Lung (tissue), 12 donors: Measurements from ENCODE around the gene UGT3A2. TPM values are rescaled to one million over a fixed set of nuclear protein-coding genes. Genes with fewer than 3 reads are reported as not detected.

Source experiments
- ATAC-seq: fragments of 200-7000 bp; cut with Tn5 transposase; one replicate; pipeline ENCODE4 v1.9.1; 2020; ENCODE audit warnings: moderate number of reproducible peaks; ENCODE audit not compliant: insufficient read depth, low FRiP score
- DNase-seq, 3 donors: peaks; one replicate each; pipeline ENCODE4 v3.0.0-alpha.2; 2013 to 2017
- H3K27ac ChIP-seq, 2 donors: one replicate each; pipeline ENCODE4 v1.5.1; 2013; ENCODE audit warnings: mild to moderate bottlenecking in 2 of 2, moderate library complexity in 2 of 2, control low read depth in 1 of 2, inconsistent platforms in 1 of 2, low read depth in 1 of 2, low read length in 1 of 2
- H3K27me3 ChIP-seq, 3 donors: one replicate each; pipeline ENCODE4 v1.5.1; 2013; ENCODE audit warnings: low read length in 2 of 3; ENCODE audit not compliant: control insufficient read depth in 3 of 3, insufficient read depth in 3 of 3
- H3K36me3 ChIP-seq, 4 donors: one replicate each; pipeline ENCODE4 v1.5.1; 2013; ENCODE audit warnings: low read length in 4 of 4, mild to moderate bottlenecking in 1 of 4, moderate library complexity in 1 of 4; ENCODE audit not compliant: control insufficient read depth in 4 of 4, insufficient read depth in 4 of 4
- H3K4me1 ChIP-seq, 5 donors: one replicate each; pipeline ENCODE4 v1.5.1; 2013; ENCODE audit warnings: low read length in 5 of 5, mild to moderate bottlenecking in 2 of 5, moderate library complexity in 1 of 5; ENCODE audit not compliant: control insufficient read depth in 5 of 5, insufficient read depth in 5 of 5
- H3K4me3 ChIP-seq: one replicate; pipeline ENCODE4 v1.5.1; 2013; ENCODE audit warnings: mild to moderate bottlenecking, control low read depth, moderate library complexity
- H3K9ac ChIP-seq, 2 donors: one replicate each; pipeline ENCODE4 v1.5.1; 2013; ENCODE audit warnings: low read length in 2 of 2, control low read depth in 1 of 2; ENCODE audit not compliant: insufficient read depth in 1 of 2
- H3K9me3 ChIP-seq, 4 donors: one replicate each; pipeline ENCODE4 v1.5.1; 2013; ENCODE audit warnings: low read length in 3 of 4, mild to moderate bottlenecking in 1 of 4, moderate library complexity in 1 of 4; ENCODE audit not compliant: control insufficient read depth in 4 of 4, insufficient read depth in 3 of 4
- WGBS, 2 donors: extraction: QIAGEN DNeasy Blood & Tissue Kit; methylation state at CpG; one replicate each; pipeline ENCODE4 v1.1.7; 2013; 5-methylcytosine and 5-hydroxymethylcytosine counted together
- polyA plus RNA-seq, 2 donors: library from polyadenylated mRNA; stranded (reverse); fragments of 200-250 nt; gene quantifications; one replicate each; pipeline ENCODE4 v1.2.1, GENCODE V29; 2013
- total RNA-seq, 2 donors: library from RNA; depleted of rRNA in 1 of 2; stranded (reverse); fragments of >200 nt in 1 of 2; gene quantifications; one replicate each; pipeline ENCODE4 v1.2.1, GENCODE V29; 2014 to 2021
- TF ChIP-seq, protein P1 (sequence below): IDR thresholded peaks from 2 replicates; pipeline ENCODE4 v1.5.1; 2012; ENCODE audit warnings: mild to moderate bottlenecking; ENCODE audit errors: control extremely low read depth, extremely low read depth
- donor health status: control.
- donor health status: control.
- donor health status: Bipolar disorder and iron deficiency.
- donor health status: healthy.
- donor health status: DM: yes; HTN: yes; CAD: no.

UGT3A2 gene
- total and polyA plus RNA-seq, 4 donors, result 0.05 to 0.12 TPM; not detected in 2

- WGBS, 2 donors, result 69 to 94% methylated on average over 1 of the region's 1 CpG
- no peak overlapping the region for H3K9ac ChIP-seq
Measured at GRCh38 chr5:36033486-36033885, 33.2 kb downstream of the UGT3A2 start.

DNA sequence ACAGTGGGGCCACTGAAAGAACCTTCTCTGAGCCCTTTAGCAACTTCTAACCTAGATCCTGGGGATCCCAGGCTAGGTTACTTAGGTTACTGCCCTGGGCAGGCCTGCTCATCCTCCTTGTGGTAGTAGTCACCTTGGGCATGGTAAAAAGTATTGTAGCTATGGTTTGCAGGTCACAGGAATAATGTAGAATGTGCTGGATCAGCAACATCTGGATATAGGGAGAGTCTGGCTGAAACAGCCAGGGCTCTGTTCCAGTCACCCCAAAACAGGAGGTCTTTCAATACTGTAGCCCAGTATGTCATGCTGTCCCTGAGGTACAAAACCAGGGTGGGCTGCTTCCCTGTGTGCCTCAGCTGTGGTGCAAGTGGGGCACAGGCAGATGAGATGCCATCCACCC lies 33.6 kb downstream of the UGT3A2 start:
- TF ChIP-seq, protein P1, sequence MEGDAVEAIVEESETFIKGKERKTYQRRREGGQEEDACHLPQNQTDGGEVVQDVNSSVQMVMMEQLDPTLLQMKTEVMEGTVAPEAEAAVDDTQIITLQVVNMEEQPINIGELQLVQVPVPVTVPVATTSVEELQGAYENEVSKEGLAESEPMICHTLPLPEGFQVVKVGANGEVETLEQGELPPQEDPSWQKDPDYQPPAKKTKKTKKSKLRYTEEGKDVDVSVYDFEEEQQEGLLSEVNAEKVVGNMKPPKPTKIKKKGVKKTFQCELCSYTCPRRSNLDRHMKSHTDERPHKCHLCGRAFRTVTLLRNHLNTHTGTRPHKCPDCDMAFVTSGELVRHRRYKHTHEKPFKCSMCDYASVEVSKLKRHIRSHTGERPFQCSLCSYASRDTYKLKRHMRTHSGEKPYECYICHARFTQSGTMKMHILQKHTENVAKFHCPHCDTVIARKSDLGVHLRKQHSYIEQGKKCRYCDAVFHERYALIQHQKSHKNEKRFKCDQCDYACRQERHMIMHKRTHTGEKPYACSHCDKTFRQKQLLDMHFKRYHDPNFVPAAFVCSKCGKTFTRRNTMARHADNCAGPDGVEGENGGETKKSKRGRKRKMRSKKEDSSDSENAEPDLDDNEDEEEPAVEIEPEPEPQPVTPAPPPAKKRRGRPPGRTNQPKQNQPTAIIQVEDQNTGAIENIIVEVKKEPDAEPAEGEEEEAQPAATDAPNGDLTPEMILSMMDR, result no peak
- no peak for ATAC-seq
- Histone ChIP-seq H3K27ac (no peak overlapping the region), H3K4me3 (no peak overlapping the region), H3K9ac (no peak overlapping the region), H3K9me3 (peaks cover 0 to 3% (median 0%) of the 10 kb centered on the region in 4 donors), H3K4me1 (peaks cover 0 to 12% (median 0%) of the 10 kb centered on the region in 5 donors), H3K36me3 (no peaks in the 10 kb centered on the region), H3K27me3 (no peaks in the 10 kb centered on the region)
- DNase-seq, result no peak

More at GRCh38 chr5:36033486-36033885, 33.2 kb downstream of the UGT3A2 start:
- DNase-seq (peak in 2 of 3 donors; percentile 33 to 49), ATAC-seq (no peak)
- Histone ChIP-seq H3K27ac (no peak overlapping the region), H3K27me3 (no peaks in the 10 kb centered on the region), H3K9me3 (peaks cover 0 to 2% (median 0%) of the 10 kb centered on the region in 4 donors), H3K36me3 (no peaks in the 10 kb centered on the region), H3K4me1 (peaks cover 0 to 12% (median 0%) of the 10 kb centered on the region in 5 donors), H3K4me3 (no peak overlapping the region)
- TF ChIP-seq, protein P1, result no peak

DNA sequence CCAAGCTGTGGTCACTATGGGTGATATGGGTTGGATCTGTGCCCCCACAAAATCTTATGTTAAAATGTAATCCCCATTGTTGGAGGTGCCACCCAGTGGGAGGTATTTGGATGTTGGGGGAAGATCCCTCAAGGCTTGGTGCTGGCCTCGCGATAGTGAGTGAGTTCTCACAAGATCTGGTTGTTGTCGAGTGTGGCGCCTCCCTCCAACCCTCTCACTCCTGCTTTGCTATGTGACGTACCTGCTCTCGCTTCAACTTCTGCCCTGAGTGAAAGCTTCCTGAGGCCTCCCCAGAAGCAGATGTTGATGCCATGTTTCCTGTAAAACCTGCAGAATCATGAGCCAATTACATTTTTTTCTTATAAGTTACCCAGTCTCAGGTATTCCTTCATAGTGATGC lies 35.5 kb downstream of the UGT3A2 start:
- Histone ChIP-seq H3K4me3 (no peak overlapping the region), H3K36me3 (no peaks in the 10 kb centered on the region), H3K4me1 (peaks cover 0 to 15% (median 0%) of the 10 kb centered on the region in 5 donors), H3K9ac (no peak overlapping the region), H3K27ac (no peak overlapping the region), H3K27me3 (no peaks in the 10 kb centered on the region), H3K9me3 (peaks cover 0 to 3% (median 1%) of the 10 kb centered on the region in 4 donors)
- TF ChIP-seq, protein P1, result no peak
- DNase-seq, result no peak
- no peak for ATAC-seq
- WGBS, 2 donors, result 84 to 95% methylated on average over 6 of the region's 6 CpGs

DNA sequence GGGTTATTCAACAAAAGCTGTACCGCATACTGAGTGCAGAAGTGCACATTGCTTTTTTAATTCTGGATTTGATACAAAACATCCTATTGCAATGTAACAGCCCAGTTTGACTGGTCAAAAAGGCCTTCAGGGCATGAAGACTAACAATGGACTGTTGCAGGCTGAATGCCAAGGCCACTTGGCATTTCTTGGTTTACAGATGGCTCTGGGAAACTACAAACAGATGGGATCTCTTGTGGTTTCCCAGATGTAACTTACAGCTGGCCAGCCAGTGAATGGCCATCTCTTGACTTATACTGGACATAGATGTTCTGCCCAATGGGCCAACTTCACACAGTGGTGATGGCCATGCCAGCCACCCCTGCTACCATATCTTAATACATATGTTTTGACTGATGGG lies 36.8 kb downstream of the UGT3A2 start:
- ATAC-seq (no peak), DNase-seq (peak in 1 of 3 donors; percentile 13)
- Histone ChIP-seq H3K9me3 (peaks cover 0 to 3% (median 1%) of the 10 kb centered on the region in 4 donors), H3K36me3 (no peaks in the 10 kb centered on the region), H3K4me1 (peaks cover 0 to 15% (median 0%) of the 10 kb centered on the region in 5 donors), H3K9ac (no peak overlapping the region), H3K4me3 (no peak overlapping the region), H3K27ac (no peak overlapping the region), H3K27me3 (no peaks in the 10 kb centered on the region)
- 100% methylated on average over 1 of the region's 1 CpG for WGBS, 2 donors
- TF ChIP-seq, protein P1, result no peak
